GM18502 (cell line): Measurements from ENCODE around the gene UBR1.
A peak's percentile ranks its signal among the peaks of the same experiment; 100 is the strongest.
"Not testable (repeated sequence)": the region's sequence is repeated elsewhere in the genome, so short reads cannot be mapped to it uniquely, and the experiment has no call there.

Experiments used
- ATAC-seq: cut with Tn5 transposase; IDR thresholded peaks from one replicate; pipeline ENCODE4 v1.9.1; 2021; ENCODE audit warnings: mild to moderate bottlenecking; ENCODE audit not compliant: unreplicated experiment, poor library complexity

The UBR1 gene

DNA sequence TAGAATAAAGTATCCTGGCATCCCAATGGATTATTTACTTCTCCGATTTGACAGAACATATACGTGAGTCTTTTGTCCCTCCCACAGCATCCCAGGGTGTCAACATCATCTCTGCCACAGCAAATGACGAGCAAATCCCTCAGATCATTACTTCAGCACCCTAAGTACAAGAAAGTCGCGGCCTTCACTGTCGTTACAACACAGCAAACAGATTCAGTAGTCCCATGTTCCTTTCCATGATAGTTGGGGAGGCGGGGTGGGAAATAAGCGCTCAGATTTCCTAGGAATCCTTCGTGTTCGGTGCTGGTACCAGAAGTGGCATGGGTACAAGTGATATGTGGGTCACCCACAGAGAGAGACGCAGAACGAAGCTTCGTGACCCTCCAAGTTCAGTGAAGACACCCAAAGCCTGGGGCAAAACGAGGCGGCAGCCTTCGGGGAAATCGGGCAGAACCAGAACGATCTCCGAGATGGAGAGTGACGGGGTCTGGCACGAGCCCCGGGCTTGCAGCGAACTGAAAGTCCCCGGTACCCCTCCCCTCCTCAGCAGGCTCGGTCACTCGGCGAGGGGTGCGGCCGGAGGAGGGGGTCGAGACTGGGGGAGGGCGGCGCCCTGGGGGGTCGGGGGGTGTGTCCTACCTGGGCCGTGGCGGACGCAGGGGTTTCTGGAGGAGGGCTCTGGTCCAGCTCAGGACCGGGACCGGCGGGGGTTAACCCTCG lies 185.9 kb downstream of the UBR1 start:
- ATAC-seq = peak; percentile 30

DNA sequence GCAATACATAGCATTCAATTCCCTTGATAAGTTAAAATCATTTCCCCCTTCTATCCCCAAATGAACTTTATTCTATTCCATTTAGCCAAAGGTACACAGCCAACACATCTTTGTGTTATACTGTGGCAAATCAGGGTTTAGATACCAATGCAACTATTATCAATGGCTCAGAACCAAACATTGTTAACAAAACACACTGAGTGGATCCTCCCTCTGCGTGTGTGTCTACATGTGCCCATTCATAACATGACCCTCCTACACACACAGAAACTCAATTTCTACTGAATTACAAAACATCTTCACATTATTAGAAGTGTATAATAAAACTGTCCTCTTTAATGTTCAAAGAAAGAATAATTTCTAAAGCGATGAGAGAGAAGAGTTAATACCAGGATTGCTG lies 186.5 kb downstream of the UBR1 start:
- ATAC-seq = no peak

DNA sequence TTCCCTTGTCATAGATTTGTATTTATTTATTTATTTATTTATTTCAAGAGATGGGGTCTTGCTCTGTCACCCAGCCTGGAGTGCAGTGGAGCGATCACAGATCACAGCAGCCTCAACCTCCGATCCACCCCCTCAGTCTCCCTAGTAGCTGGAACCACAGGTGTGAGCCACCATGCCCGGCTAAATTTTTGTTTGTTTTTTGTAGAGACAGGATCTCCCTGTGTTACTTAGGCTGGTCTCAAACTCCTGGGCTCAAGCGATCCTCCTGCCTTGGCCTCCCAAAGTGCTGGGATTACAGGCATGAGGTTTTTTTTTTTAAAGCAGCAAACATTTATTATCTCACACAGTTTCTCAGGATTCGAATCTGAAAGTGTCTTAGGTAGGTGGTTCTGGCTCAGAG lies 187.8 kb downstream of the UBR1 start:
- ATAC-seq = no peak

DNA sequence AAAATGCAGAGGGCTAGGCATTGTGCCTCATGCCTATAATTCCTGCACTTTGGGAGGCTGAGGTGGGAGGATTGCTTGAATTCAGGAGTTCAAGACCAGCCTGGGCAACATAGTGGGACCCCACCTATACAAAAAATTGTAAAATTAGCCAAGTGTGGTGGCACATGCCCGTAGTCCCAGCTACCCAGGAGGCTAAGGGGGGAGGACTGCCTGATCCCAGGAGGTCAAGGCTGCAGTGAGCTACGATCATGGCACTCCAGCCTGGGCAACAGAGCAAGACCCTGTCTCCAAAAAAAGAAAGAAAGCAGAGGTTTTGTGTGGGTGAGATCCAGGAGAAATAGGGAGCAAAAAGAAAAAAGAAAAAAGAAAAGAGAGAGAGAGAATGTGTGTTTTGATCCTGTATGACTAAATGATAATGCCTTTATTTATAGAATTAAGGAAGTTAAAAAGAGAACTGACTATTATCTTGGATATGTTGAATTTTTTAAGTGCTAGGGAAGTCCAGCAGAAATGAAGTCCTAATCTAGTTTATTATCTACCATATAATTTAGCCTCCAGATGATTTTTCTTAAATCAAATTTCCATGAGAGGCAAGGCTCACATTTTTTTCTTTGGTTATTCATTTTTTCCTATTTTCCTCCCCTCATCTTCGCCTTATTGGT lies 190.1 kb downstream of the UBR1 start:
- ATAC-seq = no peak

DNA sequence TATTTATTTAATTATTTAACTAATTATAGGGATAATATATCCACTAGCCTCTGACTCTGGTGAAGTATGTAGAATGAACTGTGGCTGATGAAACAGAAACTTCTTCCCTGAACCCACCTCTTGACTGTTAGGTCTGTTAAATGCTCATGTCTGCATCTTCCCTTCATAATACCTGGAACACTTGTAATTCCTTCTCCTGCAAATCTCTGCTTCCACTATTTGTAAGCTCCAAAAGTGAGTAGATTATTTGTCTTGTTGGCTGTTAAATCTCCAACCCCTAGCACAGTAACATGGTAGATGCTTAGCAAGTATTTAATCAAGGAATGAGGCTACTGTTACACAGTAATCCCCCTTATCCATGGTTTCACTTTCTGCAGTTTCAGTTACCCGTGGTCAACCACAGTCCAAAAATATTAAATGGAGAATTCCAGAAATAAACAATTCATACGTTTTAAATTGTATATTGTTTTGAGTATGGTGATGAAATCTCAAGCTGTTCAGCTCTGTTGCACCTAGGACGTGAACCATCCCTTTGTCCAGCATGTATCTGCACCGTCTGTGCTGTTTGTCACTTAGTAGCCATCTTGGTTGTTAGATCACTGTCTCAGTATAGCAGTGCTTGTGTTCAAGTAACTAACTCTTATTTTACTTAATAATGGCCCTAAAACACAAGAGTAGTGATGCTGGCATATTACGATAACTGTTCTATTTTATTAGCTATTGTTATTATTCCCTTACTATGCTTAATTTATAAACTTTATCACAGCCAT lies 190.9 kb downstream of the UBR1 start:
- no peak for ATAC-seq

DNA sequence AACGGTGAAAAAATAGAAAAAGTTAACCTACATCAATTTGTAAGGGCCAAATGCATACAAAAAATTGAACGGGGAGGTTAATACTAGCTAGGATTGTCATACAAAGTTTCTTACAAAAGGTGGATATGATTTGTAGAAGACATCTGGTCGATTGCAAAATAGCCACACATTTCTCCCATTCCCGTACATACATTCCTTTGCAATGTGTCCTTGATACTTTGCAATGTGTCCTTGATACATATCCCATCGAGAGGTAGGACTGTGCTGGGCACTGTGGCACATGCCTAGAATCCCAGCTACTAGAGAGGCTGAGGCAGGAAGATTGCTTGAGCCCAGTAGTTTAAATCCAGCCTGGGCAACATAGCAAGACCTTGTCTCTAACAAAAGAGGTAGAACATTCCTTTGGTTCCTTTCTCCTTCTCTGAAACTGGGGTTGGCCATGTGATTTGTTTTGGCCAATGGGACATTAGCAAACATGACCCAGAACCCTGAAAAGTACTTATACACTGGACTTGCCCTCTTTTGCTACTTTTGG lies 194.7 kb downstream of the UBR1 start:
- no peak for ATAC-seq

DNA sequence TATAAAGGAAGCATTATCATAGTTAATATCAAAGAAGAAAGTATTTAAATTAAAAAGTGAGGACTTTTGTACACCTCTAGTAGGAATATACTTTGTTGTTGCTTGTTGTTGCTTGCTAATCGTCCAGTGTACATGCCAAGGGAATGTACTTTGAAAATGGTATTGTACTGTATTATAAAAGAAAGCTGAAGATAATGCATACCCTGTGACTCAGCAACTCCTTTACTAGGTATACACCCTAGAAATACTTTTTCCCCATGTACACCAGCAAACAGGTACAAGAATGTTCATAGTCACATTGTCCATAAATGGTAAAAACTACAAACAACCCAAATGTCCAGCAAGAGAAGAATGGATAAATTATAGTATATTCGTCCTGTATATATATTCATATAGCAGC lies 197.3 kb downstream of the UBR1 start:
- no peak for ATAC-seq

DNA sequence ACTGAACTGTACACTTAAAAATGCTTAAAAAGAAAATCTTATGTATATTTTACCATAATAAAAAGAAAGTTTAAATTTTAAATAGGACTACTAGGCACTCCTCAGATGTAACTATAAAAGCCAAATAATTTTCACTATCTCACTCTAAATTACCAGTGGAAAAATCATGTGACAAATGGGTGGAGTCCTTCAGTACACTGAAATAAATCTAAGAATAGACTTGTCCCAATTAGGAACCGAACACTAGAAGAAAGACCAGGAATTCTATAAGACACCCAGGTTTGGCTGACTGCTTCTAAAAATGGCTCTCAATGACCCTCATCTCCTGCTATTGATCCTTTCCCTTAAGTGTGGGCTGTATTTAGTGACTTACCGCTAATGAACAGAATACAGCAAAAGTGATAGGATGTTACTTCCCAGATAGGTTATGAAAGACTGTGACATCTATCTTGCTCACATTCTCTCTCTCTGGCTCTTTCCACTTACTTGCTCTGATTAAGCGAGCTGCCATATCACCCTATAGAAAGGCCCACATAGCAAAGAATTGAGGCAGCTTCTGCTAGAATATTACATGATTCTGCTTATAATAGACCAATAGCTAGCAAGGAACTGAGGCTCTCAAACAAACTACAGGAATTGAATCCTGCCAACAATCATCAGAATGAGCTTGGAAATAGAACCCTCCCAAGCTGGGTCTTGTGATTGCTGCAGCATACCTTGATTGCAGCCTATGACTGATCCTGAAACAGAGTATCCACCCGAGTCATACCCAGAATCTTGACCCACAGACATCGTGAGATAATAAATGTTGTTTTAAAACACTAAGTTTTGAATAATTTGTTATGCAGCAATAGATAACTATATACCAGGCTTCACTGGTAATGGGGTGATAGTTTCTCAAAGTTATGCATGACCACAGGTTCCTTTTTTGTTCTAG lies 202.2 kb downstream of the UBR1 start:
- no peak for ATAC-seq

DNA sequence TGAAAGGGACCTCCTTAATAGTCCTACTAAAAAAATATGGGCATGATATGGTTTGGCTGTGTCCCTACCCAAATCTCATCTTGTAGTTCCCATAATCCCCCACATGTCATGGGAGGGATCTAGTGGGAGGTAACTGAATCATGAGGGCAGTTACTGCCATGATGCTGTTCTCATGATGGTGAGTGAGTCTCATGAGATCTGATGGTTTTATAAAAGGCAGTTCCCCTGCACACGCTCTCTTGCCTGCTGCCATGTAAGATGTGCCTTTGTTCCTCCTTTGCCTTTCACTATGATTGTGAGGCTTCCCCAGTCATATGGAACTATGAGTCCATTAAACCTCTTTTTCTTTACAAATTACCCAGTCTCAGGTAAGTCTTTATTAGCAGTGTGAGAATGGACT lies 211.9 kb downstream of the UBR1 start:
- not testable (repeated sequence) for ATAC-seq
